CD4-positive, alpha-beta T cell (primary cell): Measurements from ENCODE around the gene TIMM50. TPM values are rescaled to one million over a fixed set of nuclear protein-coding genes. Genes with fewer than 3 reads are reported as not detected.

Experiments
- ATAC-seq: fragments of 200-7000 bp; cut with Tn5 transposase; one replicate; pipeline ENCODE4 v1.10.0; 2022; ENCODE audit warnings: mild to moderate bottlenecking; ENCODE audit not compliant: poor library complexity
- CTCF ChIA-PET: fragments of 350-600 bp; sonication (Branson Sonifier 250); formaldehyde crosslinking; loops from one replicate; lab custom pipeline; 2021; ENCODE audit warnings: antibody characterized with exemption, inconsistent platforms; lab: Charles Lee
- POLR2A ChIA-PET: fragments of 350-600 bp; sonication (Branson Sonifier 250); formaldehyde crosslinking; loops from one replicate; lab custom pipeline; 2021; ENCODE audit warnings: antibody characterized with exemption, inconsistent platforms; lab: Charles Lee
- DNase-seq, 14 experiments: peaks; one replicate each; pipeline ENCODE4 v3.0.0-alpha.2; 2013 to 2020; ENCODE audit warnings: mixed read lengths in 2 of 14
- H3K27ac ChIP-seq, 2 donors: one replicate each; pipeline versions ENCODE4 v1.5.1 to v1.7.0; 2013; ENCODE audit warnings: low read length in 2 of 2, low read depth in 1 of 2, mild to moderate bottlenecking in 1 of 2
- H3K27me3 ChIP-seq, 2 experiments: 1 replicate in 1 of 2; 2 replicates in 1 of 2; pipeline versions ENCODE4 v1.6.1 to v1.7.0; 2013; ENCODE audit warnings: low read length in 2 of 2, control low read depth in 1 of 2, mild to moderate bottlenecking in 1 of 2, moderate library complexity in 1 of 2; ENCODE audit not compliant: insufficient read depth in 2 of 2, control insufficient read depth in 1 of 2
- H3K36me3 ChIP-seq: one replicate; pipeline ENCODE4 v1.6.1; 2013; ENCODE audit warnings: low read length, control low read depth; ENCODE audit not compliant: insufficient read depth
- H3K4me1 ChIP-seq: one replicate; pipeline ENCODE4 v1.6.1; 2013; ENCODE audit warnings: low read length, control low read depth; ENCODE audit not compliant: insufficient read depth
- H3K4me3 ChIP-seq: one replicate; pipeline ENCODE4 v1.5.1; 2013; ENCODE audit warnings: mild to moderate bottlenecking, low read length, moderate library complexity
- H3K9me3 ChIP-seq, 2 experiments: 1 replicate in 1 of 2; 2 replicates in 1 of 2; pipeline versions ENCODE4 v1.6.1 to v1.7.0; 2013; ENCODE audit warnings: low read length in 2 of 2, mild to moderate bottlenecking in 2 of 2, control low read depth in 1 of 2, moderate library complexity in 1 of 2; ENCODE audit not compliant: control insufficient read depth in 1 of 2, insufficient read depth in 1 of 2
- H3K27ac Mint-ChIP-seq: one replicate; pipeline ENCODE4 v1.8.0; 2020; ENCODE audit warnings: mixed read lengths
- H3K27me3 Mint-ChIP-seq: one replicate; pipeline ENCODE4 v1.8.0; 2021; ENCODE audit warnings: mixed read lengths
- H3K36me3 Mint-ChIP-seq: one replicate; pipeline ENCODE4 v1.8.0; 2021; ENCODE audit warnings: low read depth, mixed read lengths
- H3K4me1 Mint-ChIP-seq: one replicate; pipeline ENCODE4 v1.8.0; 2021; ENCODE audit warnings: low read depth, mixed read lengths
- H3K4me3 Mint-ChIP-seq: one replicate; pipeline ENCODE4 v1.8.0; 2020; ENCODE audit warnings: mild to moderate bottlenecking, mixed read lengths
- H3K9me3 Mint-ChIP-seq: one replicate; pipeline ENCODE4 v1.8.0; 2020; ENCODE audit warnings: mixed read lengths
- intact Hi-C, 2 experiments: fragments of 100-400 bp; cut with DNase I in 1 of 2; cut with micrococcal nuclease in 1 of 2; formaldehyde crosslinking; loops; one replicate each; pipeline versions ENCODE4 v1.15.1 to v1.9.0; 2023 to 2025; cut with DNase I, micrococcal nuclease
- total RNA-seq, 174 experiments: library from RNA in 2 of 174; stranded (reverse) in 2 of 174; gene quantifications; one replicate each; pipeline ENCODE4 v1.2.3 and lab custom pipeline; 2021 to 2026
- TF ChIP-seq, protein P1 (sequence below): fragments of 200-600 bp; IDR thresholded peaks from one replicate; pipeline ENCODE4 v1.8.0; 2022; ENCODE audit warnings: antibody characterized with exemption, mild to moderate bottlenecking

The TIMM50 gene
- total RNA-seq, 2 experiments from 2014 or later, result 38.3 to 43.4 TPM

DNA sequence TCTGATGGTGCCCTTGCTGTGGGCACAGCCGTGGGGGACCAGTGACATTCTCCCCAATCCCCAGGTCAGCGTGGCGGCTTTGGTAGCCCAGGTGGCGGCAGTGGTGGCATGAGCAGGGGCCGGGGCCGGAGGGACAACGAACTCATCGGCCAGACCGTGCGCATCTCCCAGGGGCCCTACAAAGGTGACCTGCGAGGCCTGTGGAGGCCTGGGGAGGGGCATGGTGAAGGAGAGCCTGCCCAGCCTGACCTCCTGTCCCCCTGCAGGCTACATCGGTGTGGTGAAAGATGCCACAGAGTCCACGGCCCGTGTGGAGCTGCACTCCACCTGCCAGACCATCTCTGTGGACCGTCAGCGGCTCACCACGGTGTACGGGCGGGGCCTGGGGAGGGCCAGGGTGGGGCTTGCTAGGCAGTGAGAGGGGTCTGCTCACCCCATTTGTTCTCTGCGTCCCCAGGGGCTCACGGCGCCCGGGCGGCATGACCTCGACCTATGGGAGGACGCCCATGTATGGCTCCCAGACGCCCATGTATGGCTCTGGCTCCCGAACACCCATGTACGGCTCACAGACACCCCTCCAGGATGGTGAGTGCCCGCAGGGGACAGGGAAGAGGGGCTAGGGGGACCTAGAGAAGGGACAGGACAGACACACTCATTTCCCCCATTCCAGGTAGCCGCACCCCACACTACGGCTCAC lies 7.7 kb upstream of the TIMM50 start:
- H3K9me3 Mint-ChIP-seq, result no peaks in the 10 kb centered on the region
- TF ChIP-seq, protein P1, sequence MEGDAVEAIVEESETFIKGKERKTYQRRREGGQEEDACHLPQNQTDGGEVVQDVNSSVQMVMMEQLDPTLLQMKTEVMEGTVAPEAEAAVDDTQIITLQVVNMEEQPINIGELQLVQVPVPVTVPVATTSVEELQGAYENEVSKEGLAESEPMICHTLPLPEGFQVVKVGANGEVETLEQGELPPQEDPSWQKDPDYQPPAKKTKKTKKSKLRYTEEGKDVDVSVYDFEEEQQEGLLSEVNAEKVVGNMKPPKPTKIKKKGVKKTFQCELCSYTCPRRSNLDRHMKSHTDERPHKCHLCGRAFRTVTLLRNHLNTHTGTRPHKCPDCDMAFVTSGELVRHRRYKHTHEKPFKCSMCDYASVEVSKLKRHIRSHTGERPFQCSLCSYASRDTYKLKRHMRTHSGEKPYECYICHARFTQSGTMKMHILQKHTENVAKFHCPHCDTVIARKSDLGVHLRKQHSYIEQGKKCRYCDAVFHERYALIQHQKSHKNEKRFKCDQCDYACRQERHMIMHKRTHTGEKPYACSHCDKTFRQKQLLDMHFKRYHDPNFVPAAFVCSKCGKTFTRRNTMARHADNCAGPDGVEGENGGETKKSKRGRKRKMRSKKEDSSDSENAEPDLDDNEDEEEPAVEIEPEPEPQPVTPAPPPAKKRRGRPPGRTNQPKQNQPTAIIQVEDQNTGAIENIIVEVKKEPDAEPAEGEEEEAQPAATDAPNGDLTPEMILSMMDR, result no peak
- H3K9me3 ChIP-seq, result no peaks in the 10 kb centered on the region
- no peak overlapping the region for H3K4me3 Mint-ChIP-seq
- H3K27ac ChIP-seq, result no peak overlapping the region
- H3K36me3 ChIP-seq, result peaks cover 85% of the 10 kb centered on the region
- ATAC-seq (no peak), DNase-seq (peak in 1 of 14 experiments; percentile 31)
- no peak overlapping the region for H3K27ac Mint-ChIP-seq
- H3K36me3 Mint-ChIP-seq, result peaks cover 89% of the 10 kb centered on the region
- H3K4me3 ChIP-seq, result no peak overlapping the region
- intact Hi-C loops, result no loop called here
- H3K27me3 ChIP-seq, result no peaks in the 10 kb centered on the region
- POLR2A ChIA-PET, result no interaction called here
- H3K27me3 Mint-ChIP-seq, result no peaks in the 10 kb centered on the region
- H3K4me1 Mint-ChIP-seq, result no peaks in the 10 kb centered on the region
- no peaks in the 10 kb centered on the region for H3K4me1 ChIP-seq
- CTCF ChIA-PET, result no interaction called here

DNA sequence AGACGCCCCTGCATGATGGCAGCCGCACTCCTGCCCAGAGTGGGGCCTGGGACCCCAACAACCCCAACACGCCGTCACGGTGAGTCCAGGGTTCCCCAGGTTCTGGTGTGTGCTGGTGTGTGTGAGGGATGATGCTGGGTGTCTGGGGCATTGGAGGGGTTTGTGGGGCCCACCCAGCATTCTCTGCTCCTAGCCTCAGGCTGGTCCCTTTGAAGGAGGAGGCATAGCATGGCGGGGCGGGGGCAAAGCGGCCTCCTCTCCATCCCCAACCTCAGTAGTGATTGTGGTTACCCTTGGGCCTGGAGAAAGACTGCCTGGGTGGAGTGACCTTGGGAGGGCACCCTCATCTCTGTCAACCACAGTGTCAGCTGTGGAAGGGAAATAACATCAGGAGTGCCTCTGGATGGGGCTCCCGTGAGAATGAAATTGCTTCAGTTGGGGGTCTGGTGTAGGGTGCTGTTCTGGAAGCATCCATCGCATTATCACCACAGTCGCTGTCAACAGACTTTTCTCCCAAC lies 7.1 kb upstream of the TIMM50 start:
- TF ChIP-seq, protein P1, result no peak
- CTCF ChIA-PET, result interaction anchor here (0.8 to 2.9 kb wide), 10 partner anchors 16 to 82 kb away, joined by 3 to 17 read pairs (median 4); partner anchors contain the start of genes EID2B, MED29, PAF1 and PLEKHG2
- no peaks in the 10 kb centered on the region for H3K27me3 ChIP-seq
- POLR2A ChIA-PET, result interaction anchor here (1.3 kb wide), 1 partner anchor 29 kb away, joined by 6 read pairs; the partner anchor contains the start of gene SUPT5H
- no peaks in the 10 kb centered on the region for H3K9me3 ChIP-seq
- peaks cover 79% of the 10 kb centered on the region for H3K36me3 ChIP-seq
- H3K9me3 Mint-ChIP-seq, result no peaks in the 10 kb centered on the region
- H3K36me3 Mint-ChIP-seq, result peaks cover 82% of the 10 kb centered on the region
- no peak for ATAC-seq
- no peak overlapping the region for H3K4me3 ChIP-seq
- no peak for DNase-seq
- no peaks in the 10 kb centered on the region for H3K27me3 Mint-ChIP-seq
- H3K4me1 ChIP-seq, result no peaks in the 10 kb centered on the region
- H3K27ac Mint-ChIP-seq, result peak overlapping the region; percentile 36
- no peak overlapping the region for H3K27ac ChIP-seq
- H3K4me3 Mint-ChIP-seq, result no peak overlapping the region
- no peaks in the 10 kb centered on the region for H3K4me1 Mint-ChIP-seq
- intact Hi-C loops, result no loop called here

DNA sequence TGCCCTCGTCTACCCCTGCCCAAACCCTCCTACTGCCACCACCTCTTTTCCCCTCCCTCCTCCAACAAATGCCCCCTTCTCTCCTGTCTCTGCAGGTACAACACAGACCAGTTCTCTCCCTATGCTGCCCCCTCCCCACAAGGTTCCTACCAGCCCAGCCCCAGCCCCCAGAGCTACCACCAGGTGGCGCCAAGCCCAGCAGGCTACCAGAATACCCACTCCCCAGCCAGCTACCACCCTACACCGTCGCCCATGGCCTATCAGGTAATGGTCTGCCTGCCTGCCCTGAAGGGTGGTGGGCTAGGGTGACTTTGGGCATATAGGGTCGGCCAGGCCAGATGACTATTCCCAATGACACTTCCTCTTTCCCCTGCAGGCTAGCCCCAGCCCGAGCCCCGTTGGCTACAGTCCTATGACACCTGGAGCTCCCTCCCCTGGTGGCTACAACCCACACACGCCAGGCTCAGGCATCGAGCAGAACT lies 6.5 kb upstream of the TIMM50 start:
- Histone ChIP-seq H3K4me1 (no peaks in the 10 kb centered on the region), H3K9me3 (no peaks in the 10 kb centered on the region), H3K4me3 (no peak overlapping the region), H3K27me3 (no peaks in the 10 kb centered on the region), H3K36me3 (peaks cover 72% of the 10 kb centered on the region), H3K27ac (no peak overlapping the region)
- Mint-ChIP-seq H3K27ac (peak overlapping the region; percentile 36), H3K4me1 (no peaks in the 10 kb centered on the region), H3K4me3 (no peak overlapping the region), H3K9me3 (no peaks in the 10 kb centered on the region), H3K36me3 (peaks cover 76% of the 10 kb centered on the region), H3K27me3 (no peaks in the 10 kb centered on the region)
- DNase-seq (peak; percentile 65 to 85 (median 72)), ATAC-seq (peak; percentile 85)
- intact Hi-C loops, result loop anchor here (1.0 kb wide), 2 partner anchors 58 to 197 kb away; partner anchors contain the start of gene EID2B (in 2 of the 2)
- ChIA-PET CTCF (interaction anchor here (0.8 to 2.9 kb wide), 12 partner anchors 17 to 83 kb away, joined by 3 to 17 read pairs (median 4); partner anchors contain the start of genes EID2B, MED29, PAF1 and PLEKHG2), POLR2A (interaction anchor here (1.2 to 1.3 kb wide), 2 partner anchors 29 to 58 kb away, joined by 6 read pairs; partner anchors contain the start of genes EID2B and SUPT5H)
- TF ChIP-seq, protein P1, result peak; percentile 70
